Activated CD4-positive, alpha-beta T cell treated with anti-CD3 and anti-CD28 coated beads, Interleukin-2, amount 10 ng/mL, durations not matched to agents 24 days and 14 days (primary cell): ENCODE results near the gene SLC44A5. TPM values are rescaled to one million over a fixed set of nuclear protein-coding genes. Genes with fewer than 3 reads are reported as not detected.
"Not testable (repeated sequence)": the region's sequence is repeated elsewhere in the genome, so short reads cannot be mapped to it uniquely, and the experiment has no call there.

Source experiments
- DNase-seq: peaks from one replicate; pipeline ENCODE4 v3.0.0; 2022
- H3K27ac Mint-ChIP-seq: one replicate; pipeline ENCODE4 v1.8.0; 2022; ENCODE audit warnings: mild to moderate bottlenecking, mixed read lengths
- H3K27me3 Mint-ChIP-seq: one replicate; pipeline ENCODE4 v1.8.0; 2022; ENCODE audit warnings: mixed read lengths
- H3K36me3 Mint-ChIP-seq: one replicate; pipeline ENCODE4 v1.8.0; 2022; ENCODE audit warnings: low read depth, mild to moderate bottlenecking, mixed read lengths
- H3K4me1 Mint-ChIP-seq: one replicate; pipeline ENCODE4 v1.8.0; 2021; ENCODE audit warnings: mixed read lengths
- H3K4me3 Mint-ChIP-seq: one replicate; pipeline ENCODE4 v1.8.0; 2022; ENCODE audit warnings: mild to moderate bottlenecking, moderate library complexity, mixed read lengths
- H3K9me3 Mint-ChIP-seq: one replicate; pipeline ENCODE4 v1.8.0; 2021; ENCODE audit warnings: mixed read lengths
- intact Hi-C: fragments of 100-400 bp; cut with micrococcal nuclease; formaldehyde crosslinking; loops from one replicate; pipeline ENCODE4 v1.15.1; 2023
- total RNA-seq: library from RNA; stranded (reverse); gene quantifications from 2 replicates; pipeline ENCODE4 v1.2.3, GENCODE V29; 2022

The SLC44A5 gene
- not detected in 2 replicates for total RNA-seq

DNA sequence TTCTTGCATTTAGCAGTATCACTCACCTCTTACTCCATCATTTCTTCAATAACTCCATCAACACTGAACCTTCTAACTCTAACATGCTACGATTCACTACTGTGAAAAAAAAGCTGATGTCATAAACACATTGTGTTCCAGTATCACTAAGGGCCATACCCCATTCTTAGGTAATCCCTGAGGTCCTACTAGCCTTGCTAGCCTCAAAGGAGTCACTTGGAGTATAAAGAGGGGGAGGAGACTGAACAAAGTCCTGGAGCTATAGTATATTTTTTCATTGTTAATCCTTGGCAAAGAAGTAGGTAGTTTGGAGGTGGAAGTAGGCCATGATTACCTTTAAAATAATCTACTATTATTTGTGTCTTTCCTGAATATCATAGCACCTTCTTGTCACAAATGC lies at the start of gene SLC44A5:
TSS of gene SLC44A5 (minus strand) at position 101 of the 400 bp plus-strand sequence. CDS start 69,667 bp downstream, outside the sequence.
- no peak within 1 kb of the TSS for H3K4me3 Mint-ChIP-seq
- DNase-seq, result no peak
- no peaks in the 10 kb centered on the region for H3K9me3 Mint-ChIP-seq
- H3K27me3 Mint-ChIP-seq, result peaks cover 41% of the 10 kb centered on the region
- H3K4me1 Mint-ChIP-seq, result peaks cover 8% of the 10 kb centered on the region
- intact Hi-C loops, result loop anchor here (10.0 kb wide), 1 partner anchor 476 kb away; the partner anchor contains the start of gene LHX8
- no peak within 1 kb of the TSS for H3K27ac Mint-ChIP-seq
- no peaks in the 10 kb centered on the region for H3K36me3 Mint-ChIP-seq

DNA sequence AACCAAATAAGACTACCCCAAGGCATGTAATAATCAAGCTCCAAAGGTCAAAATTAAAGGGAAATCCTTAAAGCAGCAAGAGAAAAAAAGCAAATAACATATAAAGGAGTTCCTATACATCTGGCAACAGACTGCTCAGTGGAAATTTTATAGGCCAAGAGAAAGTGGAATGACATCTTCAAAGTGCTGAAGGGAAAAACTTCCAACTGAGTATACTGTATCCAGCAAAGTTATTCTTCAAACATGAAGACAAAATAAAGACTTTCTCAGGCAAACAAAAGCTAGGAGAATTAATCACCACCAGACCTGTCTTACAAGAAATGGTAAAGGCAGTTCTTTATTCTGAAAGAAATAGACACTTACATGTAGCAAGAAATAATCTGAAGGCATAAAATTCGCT lies 45.0 kb upstream of the SLC44A5 start:
- no peaks in the 10 kb centered on the region for H3K27me3 Mint-ChIP-seq

DNA sequence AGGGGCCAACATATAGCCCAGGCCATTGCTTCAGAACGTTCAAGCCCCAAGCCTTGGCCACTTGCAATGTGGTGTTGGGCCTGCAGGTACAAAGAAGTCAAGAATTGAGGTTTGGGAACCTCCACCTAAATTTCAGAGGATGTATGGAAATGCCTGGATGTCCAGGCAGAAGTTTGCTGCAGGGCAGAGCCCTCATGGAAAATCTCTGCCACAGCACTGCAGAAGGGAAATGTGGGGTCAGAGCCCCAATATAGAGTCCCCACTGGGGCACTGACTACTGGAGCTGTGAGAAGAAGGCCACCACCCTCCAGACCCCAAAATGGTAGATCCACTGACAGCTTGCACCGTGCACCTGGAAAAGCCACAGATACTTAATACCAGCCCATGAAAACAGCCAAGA lies 36.3 kb upstream of the SLC44A5 start:
- intact Hi-C loops, H3K36me3 Mint-ChIP-seq, H3K4me1 Mint-ChIP-seq, H3K27me3 Mint-ChIP-seq, H3K27ac Mint-ChIP-seq, H3K9me3 Mint-ChIP-seq, DNase-seq, H3K4me3 Mint-ChIP-seq: not testable (repeated sequence)

More for the DNA sequence above, 45.0 kb upstream of the SLC44A5 start:
- H3K4me3 Mint-ChIP-seq, result no peak overlapping the region
- no peak for DNase-seq
- no peak overlapping the region for H3K27ac Mint-ChIP-seq
- H3K36me3 Mint-ChIP-seq, result no peaks in the 10 kb centered on the region
- no peaks in the 10 kb centered on the region for H3K9me3 Mint-ChIP-seq
- H3K4me1 Mint-ChIP-seq, result no peaks in the 10 kb centered on the region
- intact Hi-C loops, result no loop called here

DNA sequence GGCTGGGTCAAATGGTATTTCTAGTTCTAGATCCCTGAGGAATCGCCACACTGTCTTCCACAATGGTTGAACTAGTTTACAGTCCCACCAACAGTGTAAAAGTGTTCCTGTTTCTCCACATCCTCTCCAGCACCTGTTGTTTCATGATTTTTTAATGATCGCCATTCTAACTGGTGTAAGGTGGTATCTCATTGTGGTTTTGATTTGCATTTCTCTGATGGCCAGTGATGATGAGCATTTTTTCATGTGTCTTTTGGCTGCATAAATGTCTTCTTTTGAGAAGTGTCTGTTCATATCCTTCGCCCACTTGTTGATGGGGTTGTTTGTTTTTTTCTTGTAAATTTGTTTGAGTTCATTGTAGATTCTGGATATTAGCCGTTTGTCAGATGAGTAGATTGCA lies 34.2 kb upstream of the SLC44A5 start:
- H3K4me3 Mint-ChIP-seq, intact Hi-C loops, H3K36me3 Mint-ChIP-seq, DNase-seq, H3K9me3 Mint-ChIP-seq, H3K4me1 Mint-ChIP-seq, H3K27me3 Mint-ChIP-seq, H3K27ac Mint-ChIP-seq: not testable (repeated sequence)

DNA sequence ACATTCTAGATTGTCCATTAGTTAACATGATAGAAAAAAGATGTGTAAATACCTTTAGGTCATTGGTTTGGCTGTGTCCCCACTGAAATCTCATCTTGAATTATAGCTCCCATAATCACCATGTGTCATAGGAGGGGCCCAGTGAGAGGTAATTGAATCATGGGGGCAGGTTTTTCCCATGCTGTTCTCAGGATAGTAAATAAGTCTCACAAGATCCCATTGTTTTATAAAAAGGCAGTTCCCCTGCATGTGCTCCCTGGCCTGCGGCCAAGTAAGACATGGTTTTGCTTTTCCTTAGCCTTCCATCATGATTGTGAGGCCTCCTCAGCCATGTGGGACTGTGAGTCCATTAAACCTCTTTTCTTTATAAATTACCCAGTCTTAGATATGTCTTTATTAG lies 32.5 kb upstream of the SLC44A5 start:
- no peak overlapping the region for H3K4me3 Mint-ChIP-seq
- DNase-seq, result no peak
- no peak overlapping the region for H3K27ac Mint-ChIP-seq
- intact Hi-C loops, result no loop called here
- H3K36me3 Mint-ChIP-seq, result no peaks in the 10 kb centered on the region
- H3K9me3 Mint-ChIP-seq, result peaks cover 5% of the 10 kb centered on the region
- H3K27me3 Mint-ChIP-seq, result peaks cover 1% of the 10 kb centered on the region
- H3K4me1 Mint-ChIP-seq, result no peaks in the 10 kb centered on the region

DNA sequence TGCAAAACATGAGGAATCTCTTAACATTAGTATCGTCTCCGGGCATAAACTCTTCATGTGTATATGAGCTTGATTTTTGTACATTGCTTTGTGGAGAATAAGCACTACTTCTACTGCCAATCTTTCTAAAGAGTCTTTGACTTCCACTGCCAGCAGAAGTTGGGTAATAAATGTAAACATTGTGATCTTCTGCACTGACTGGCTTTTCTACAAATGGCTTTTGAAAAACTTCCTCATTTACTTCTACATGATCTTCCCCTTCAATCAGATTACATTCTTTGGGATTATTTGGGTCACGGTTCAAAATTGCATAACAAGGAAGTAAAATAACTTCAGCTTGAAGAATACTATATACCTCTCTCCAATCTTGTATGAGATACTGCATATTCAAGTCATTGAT lies 30.4 kb upstream of the SLC44A5 start:
- Mint-ChIP-seq H3K27ac (no peak overlapping the region), H3K36me3 (no peaks in the 10 kb centered on the region), H3K4me3 (no peak overlapping the region), H3K9me3 (no peaks in the 10 kb centered on the region), H3K4me1 (no peaks in the 10 kb centered on the region), H3K27me3 (peaks cover 1% of the 10 kb centered on the region)
- intact Hi-C loops, result no loop called here
- DNase-seq, result no peak

DNA sequence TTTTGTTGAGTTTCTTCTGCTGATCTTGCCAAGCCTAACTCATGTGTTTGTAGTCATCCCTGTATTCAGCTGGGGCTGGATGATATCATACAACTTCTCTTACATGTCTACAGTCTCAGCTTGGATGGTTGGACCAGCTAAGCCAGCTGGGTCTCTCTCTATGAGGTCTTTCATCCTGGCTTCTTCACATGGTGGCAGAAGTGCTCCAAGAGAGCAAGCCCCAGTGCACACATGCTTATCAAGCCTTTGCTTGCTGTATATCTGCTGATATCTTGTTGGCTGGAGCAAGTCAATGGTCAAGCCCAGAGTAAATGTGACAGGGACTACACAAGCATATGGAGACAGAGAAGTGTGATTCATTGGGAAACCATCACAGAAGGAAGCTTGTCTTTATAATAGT lies 29.2 kb upstream of the SLC44A5 start:
- Mint-ChIP-seq H3K27ac (no peak overlapping the region), H3K4me1 (no peaks in the 10 kb centered on the region), H3K4me3 (no peak overlapping the region), H3K36me3 (no peaks in the 10 kb centered on the region), H3K9me3 (no peaks in the 10 kb centered on the region), H3K27me3 (peaks cover 1% of the 10 kb centered on the region)
- no peak for DNase-seq
- intact Hi-C loops, result no loop called here

DNA sequence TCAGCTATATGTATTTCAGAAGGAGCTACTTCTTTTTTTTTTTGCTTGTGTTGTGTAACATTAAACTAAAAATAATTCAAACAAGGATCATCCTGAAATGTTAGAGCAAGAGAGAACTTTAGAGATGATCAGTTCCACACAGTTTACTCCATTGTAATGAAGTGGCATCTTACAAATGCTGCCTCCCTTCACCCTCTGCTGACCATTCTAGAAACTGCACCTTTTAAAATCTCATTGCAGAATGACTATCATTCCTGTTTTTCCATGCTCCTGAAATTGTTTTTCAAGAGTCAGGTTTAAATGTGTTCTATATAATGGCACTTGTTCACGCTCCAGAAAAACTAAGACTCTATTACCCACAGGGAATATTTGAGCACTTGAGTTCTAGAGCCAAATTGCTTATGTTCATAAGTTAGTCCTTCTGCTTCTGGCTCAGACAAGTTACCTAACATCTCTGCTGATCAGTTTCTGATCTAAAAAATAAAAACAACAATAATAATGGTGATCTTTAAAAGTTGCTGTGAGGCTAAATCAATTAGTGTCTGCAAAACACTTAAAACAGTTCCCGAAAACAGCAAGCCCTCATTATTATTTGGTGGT lies 21.5 kb upstream of the SLC44A5 start:
- intact Hi-C loops, result loop anchor here (2.0 kb wide), 1 partner anchor 368 kb away; no protein-coding TSS in a partner anchor
- Mint-ChIP-seq H3K9me3 (no peaks in the 10 kb centered on the region), H3K27me3 (peaks cover 5% of the 10 kb centered on the region), H3K27ac (no peak overlapping the region), H3K36me3 (no peaks in the 10 kb centered on the region), H3K4me1 (no peaks in the 10 kb centered on the region), H3K4me3 (no peak overlapping the region)
- no peak for DNase-seq

DNA sequence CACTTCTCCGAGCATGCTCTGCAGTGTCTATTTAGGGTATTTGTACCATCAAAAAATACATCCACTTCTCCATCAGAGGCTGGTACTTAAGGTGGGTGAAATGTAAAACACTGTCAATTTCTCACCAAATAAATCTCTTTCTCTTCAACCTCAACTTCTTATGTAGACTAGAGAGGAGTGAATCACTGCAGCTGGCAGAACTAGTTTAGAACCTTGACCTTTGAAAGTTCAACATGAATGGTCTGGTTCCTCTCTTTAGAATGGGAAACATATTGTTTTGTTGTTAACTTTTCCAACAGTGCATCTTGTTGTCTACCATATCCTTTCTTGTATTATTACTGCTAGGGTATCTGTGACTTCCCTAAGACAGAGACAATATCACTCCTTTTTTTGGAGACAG lies 20.1 kb upstream of the SLC44A5 start:
- peaks cover 5% of the 10 kb centered on the region for H3K27me3 Mint-ChIP-seq
- H3K27ac Mint-ChIP-seq, result no peak overlapping the region
- intact Hi-C loops, result no loop called here
- H3K36me3 Mint-ChIP-seq, result no peaks in the 10 kb centered on the region
- H3K4me3 Mint-ChIP-seq, result no peak overlapping the region
- no peaks in the 10 kb centered on the region for H3K4me1 Mint-ChIP-seq
- H3K9me3 Mint-ChIP-seq, result no peaks in the 10 kb centered on the region
- no peak for DNase-seq

DNA sequence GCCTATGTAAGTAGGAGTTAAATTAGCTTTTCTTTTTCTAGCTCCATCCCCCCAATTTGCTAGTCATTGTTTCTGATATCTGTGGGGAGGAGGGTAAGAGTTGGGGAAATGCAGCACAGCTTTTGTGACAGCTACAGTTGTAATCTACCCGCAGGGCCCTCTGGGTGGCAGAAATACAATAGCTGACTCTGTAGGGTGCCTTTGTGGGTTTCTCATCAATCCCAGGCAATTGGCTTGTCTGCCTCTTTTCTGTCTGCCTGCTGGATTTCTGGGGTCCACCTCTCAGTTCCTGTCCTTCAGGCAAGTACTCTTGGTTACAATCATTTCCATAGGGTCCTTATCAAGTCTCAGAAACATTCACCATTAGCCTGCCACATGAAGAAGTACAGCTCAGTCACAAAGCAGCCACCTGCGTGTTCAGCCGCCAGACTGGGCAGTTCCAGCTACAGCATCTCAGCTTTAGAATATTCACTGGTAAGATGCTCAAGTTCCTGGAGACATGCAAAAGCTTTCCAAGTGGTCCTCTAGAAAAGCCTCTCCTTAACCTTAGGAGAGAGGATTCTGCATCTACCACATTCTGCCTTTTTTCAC lies 19.2 kb upstream of the SLC44A5 start:
- H3K4me1 Mint-ChIP-seq, result no peaks in the 10 kb centered on the region
- peaks cover 7% of the 10 kb centered on the region for H3K27me3 Mint-ChIP-seq
- H3K27ac Mint-ChIP-seq, result no peak overlapping the region
- H3K36me3 Mint-ChIP-seq, result no peaks in the 10 kb centered on the region
- intact Hi-C loops, result no loop called here
- no peak overlapping the region for H3K4me3 Mint-ChIP-seq
- DNase-seq, result no peak
- peaks cover 3% of the 10 kb centered on the region for H3K9me3 Mint-ChIP-seq

DNA sequence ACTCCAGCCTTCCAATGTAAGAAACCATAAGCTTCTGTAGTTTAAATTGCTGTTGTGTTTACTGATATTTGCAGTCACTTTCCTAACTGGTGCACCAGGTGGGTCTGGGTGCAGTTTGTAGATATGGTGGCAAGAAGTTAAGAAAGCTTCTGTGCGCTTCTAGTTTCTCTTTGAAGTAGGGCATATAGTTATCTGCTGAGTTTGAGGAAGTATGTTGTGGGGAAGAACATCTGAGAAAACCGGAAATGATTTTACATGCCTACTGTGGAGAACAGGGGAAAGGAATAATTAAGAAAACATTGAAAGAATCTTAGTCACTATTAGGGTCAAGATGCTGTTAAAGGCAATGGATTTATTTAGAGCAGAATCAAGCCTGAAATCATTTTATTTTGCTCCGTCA lies 14.9 kb upstream of the SLC44A5 start:
- Mint-ChIP-seq H3K4me1 (no peaks in the 10 kb centered on the region), H3K36me3 (no peaks in the 10 kb centered on the region), H3K9me3 (peaks cover 3% of the 10 kb centered on the region), H3K27ac (no peak overlapping the region), H3K4me3 (no peak overlapping the region), H3K27me3 (peaks cover 6% of the 10 kb centered on the region)
- DNase-seq, result no peak
- intact Hi-C loops, result no loop called here

DNA sequence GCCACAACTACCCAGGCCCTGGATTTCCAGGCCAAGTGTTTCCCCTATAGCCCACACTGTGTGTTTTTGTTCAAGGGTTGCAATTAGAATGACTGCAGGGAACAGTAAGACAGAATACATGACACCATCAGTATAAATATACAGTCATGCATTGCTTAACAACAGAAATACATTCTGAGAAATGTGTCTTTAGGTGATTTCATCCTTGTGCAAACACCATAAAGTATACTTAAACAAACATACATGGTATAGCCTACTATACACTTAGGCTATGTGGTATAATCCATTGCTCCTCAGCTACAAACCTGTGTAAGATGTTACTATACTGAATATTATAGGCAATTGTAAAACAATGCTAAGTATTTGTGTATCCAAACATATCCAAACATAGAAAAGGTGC lies 7.5 kb upstream of the SLC44A5 start:
- H3K4me3 Mint-ChIP-seq, result no peak overlapping the region
- no peaks in the 10 kb centered on the region for H3K36me3 Mint-ChIP-seq
- H3K9me3 Mint-ChIP-seq, result no peaks in the 10 kb centered on the region
- peaks cover 53% of the 10 kb centered on the region for H3K27me3 Mint-ChIP-seq
- DNase-seq, result no peak
- peaks cover 8% of the 10 kb centered on the region for H3K4me1 Mint-ChIP-seq
- H3K27ac Mint-ChIP-seq, result no peak overlapping the region
- intact Hi-C loops, result loop anchor here (10.0 kb wide), 1 partner anchor 484 kb away; the partner anchor contains the start of gene LHX8

DNA sequence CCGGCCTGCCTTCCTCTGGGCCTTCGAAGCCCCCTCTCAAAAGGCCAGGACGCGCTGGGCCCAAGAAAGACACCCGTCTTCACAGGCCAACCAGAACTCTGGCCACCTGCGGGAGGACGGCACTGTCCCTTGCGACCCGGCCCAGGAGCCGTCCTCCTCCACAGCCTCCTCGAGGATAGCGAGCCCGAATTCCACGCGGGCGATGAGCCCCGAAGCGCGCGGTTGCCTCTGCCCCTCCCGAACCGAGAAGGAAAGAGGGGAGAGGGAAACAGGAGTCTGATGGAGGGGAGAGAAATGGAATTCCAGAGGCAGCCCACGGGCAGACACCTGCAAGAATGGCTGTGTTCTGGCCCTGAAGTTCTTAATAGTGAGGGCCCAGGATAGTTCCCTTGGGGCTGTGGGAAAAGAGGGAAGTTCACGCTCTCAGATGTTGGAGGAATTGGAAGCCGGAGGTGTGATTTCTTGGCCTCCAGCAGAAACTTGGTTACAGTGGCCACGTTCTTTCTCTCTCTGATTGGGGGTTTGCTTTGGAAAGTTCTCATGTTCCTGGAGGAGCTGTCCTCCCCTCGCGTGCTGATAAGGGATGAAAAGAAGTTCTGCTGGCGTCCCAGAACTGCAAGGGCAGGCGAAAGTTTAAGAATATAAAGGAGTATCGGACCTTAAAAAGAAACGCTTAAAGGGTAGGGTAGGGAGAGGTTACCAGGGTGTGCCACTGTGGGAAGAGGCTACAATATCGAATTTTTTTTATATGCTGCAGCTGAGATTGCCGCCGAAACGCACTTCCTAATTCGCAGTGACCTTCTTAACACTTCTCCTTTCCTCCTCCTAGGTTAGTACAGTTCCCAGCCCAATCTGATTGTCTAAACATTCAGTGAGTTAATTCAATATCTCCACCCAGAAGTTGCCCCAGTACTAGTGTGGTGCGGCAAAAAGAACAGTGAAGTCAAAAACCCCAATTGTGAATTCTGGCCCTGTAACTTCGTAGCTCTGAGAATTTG lies 5.8 kb upstream of the SLC44A5 start:
- H3K9me3 Mint-ChIP-seq, result no peaks in the 10 kb centered on the region
- no peaks in the 10 kb centered on the region for H3K36me3 Mint-ChIP-seq
- peak overlapping the region; percentile 7 for H3K4me3 Mint-ChIP-seq
- peaks cover 63% of the 10 kb centered on the region for H3K27me3 Mint-ChIP-seq
- H3K27ac Mint-ChIP-seq, result no peak overlapping the region
- intact Hi-C loops, result loop anchor here (10.0 kb wide), 1 partner anchor 482 kb away; the partner anchor contains the start of gene LHX8
- no peak for DNase-seq
- H3K4me1 Mint-ChIP-seq, result peaks cover 8% of the 10 kb centered on the region
